GM19238 (cell line): Measurements from ENCODE around the gene SLC4A8.

ENCODE experiments used
- DNase-seq: peaks from one replicate; pipeline ENCODE4 v3.0.0; 2011; ENCODE audit warnings: low spot score; ENCODE audit not compliant: insufficient read length

The SLC4A8 gene

GRCh38 chr12:51524386-51524901, 99.8 kb downstream of the SLC4A8 start:
- no peak for DNase-seq

GRCh38 chr12:51525518-51525917, 100.9 kb downstream of the SLC4A8 start:
- DNase-seq: no peak

GRCh38 chr12:51527966-51528365, 103.3 kb downstream of the SLC4A8 start:
- no peak for DNase-seq

- DNase-seq: no peak
Observed at GRCh38 chr12:51528852-51529650, 104.4 kb downstream of the SLC4A8 start.

- DNase-seq: no peak
Observed at GRCh38 chr12:51529651-51529970, 105.0 kb downstream of the SLC4A8 start.

- no peak for DNase-seq
Observed at GRCh38 chr12:51530208-51530607, 105.6 kb downstream of the SLC4A8 start.

GRCh38 chr12:51531284-51531977, 106.8 kb downstream of the SLC4A8 start:
- DNase-seq: no peak

- DNase-seq: peak; percentile 77
Observed at GRCh38 chr12:51531978-51532497, 107.4 kb downstream of the SLC4A8 start.

GRCh38 chr12:51533799-51534198, 109.2 kb downstream of the SLC4A8 start:
- DNase-seq: no peak

- DNase-seq: no peak
Observed at GRCh38 chr12:51534216-51535074, 109.8 kb downstream of the SLC4A8 start.

- DNase-seq: no peak
Observed at GRCh38 chr12:51536159-51536558, 111.5 kb downstream of the SLC4A8 start.

GRCh38 chr12:51538149-51538548, 113.5 kb downstream of the SLC4A8 start:
- no peak for DNase-seq

GRCh38 chr12:51538599-51538998, 114.0 kb downstream of the SLC4A8 start:
- no peak for DNase-seq

GRCh38 chr12:51540996-51541395, 116.4 kb downstream of the SLC4A8 start:
- DNase-seq: no peak

GRCh38 chr12:51546097-51546496, 121.5 kb downstream of the SLC4A8 start:
- DNase-seq: no peak

GRCh38 chr12:51547606-51548005, 123.0 kb downstream of the SLC4A8 start:
- no peak for DNase-seq

GRCh38 chr12:51548241-51548640, 123.6 kb downstream of the SLC4A8 start:
- no peak for DNase-seq

GRCh38 chr12:51549637-51550036, 125.0 kb downstream of the SLC4A8 start:
- no peak for DNase-seq
